GM21529 (cell line): Measurements from ENCODE around the gene SLC33A1.

Experiments
- ATAC-seq: cut with Tn5 transposase; IDR thresholded peaks from one replicate; pipeline ENCODE4 v1.9.1; 2021; ENCODE audit not compliant: unreplicated experiment

The SLC33A1 gene

GRCh38 chr3:155792532-155792931, 61.7 kb downstream of the SLC33A1 start:
- no peak for ATAC-seq

GRCh38 chr3:155791190-155791589, 63.0 kb downstream of the SLC33A1 start:
- no peak for ATAC-seq

GRCh38 chr3:155790272-155790925, 63.8 kb downstream of the SLC33A1 start:
- no peak for ATAC-seq

- no peak for ATAC-seq
Observed at GRCh38 chr3:155785662-155786295, 68.4 kb downstream of the SLC33A1 start.

GRCh38 chr3:155782390-155782953, 71.8 kb downstream of the SLC33A1 start:
- ATAC-seq, result no peak

GRCh38 chr3:155780291-155780690, 73.9 kb downstream of the SLC33A1 start:
- ATAC-seq, result no peak

- ATAC-seq, result no peak
Observed at GRCh38 chr3:155778462-155778861, 75.8 kb downstream of the SLC33A1 start.

- no peak for ATAC-seq
Observed at GRCh38 chr3:155772801-155773200, 81.4 kb downstream of the SLC33A1 start.

- no peak for ATAC-seq
Observed at GRCh38 chr3:155771126-155771525, 83.1 kb downstream of the SLC33A1 start.
